ENCODE results near the gene EIF2AK2.

EIF2AK2 gene

DNA sequence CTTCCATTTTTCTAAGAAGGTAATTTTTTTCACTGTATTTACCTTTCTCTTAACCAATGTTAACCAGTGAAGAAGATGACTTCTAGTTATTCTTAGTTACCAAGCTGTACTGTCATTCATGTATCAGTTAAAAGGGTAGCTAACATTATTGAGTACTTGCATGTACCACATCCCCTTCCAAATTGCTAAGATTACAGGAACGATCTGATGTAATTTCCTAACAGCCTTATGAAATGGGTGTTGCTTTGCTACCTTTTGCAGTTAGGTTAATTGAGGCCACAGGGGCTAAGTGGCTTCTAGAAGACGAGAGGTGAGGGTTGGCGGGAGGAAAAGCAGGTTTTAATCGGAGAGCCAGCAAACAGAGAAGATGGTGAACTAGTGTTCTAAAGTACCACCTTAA, 33.5 kb upstream of the EIF2AK2 start:
- Histone ChIP-seq H3K36me3 (ENCODE audit: insufficient read depth, low read length) (no peaks in the 10 kb centered on the region), H3K4me2 (ENCODE audit: low read depth, low read length, poor library complexity, severe bottlenecking) (no peak overlapping the region), H3K9me3 (ENCODE audit: insufficient read depth, low read depth, low read length) (no peaks in the 10 kb centered on the region), H3K4me1 (ENCODE audit: insufficient read depth, low read length, poor library complexity, severe bottlenecking) (peaks cover 3% of the 10 kb centered on the region), H3K4me3 (ENCODE audit: low read length, poor library complexity, severe bottlenecking) (no peak overlapping the region), H3K9me2 (replicated peaks; ENCODE audit: low read depth, low read length) (no peaks in the 10 kb centered on the region), H3K27me3 (ENCODE audit: insufficient read depth, low read length, poor library complexity, severe bottlenecking) (no peaks in the 10 kb centered on the region), H3K9ac (ENCODE audit: low read depth, low read length, poor library complexity, severe bottlenecking) (no peak overlapping the region), H2AFZ (ENCODE audit: low read length) (0 out of 2 replicates have a peak overlapping the region, but pooled peaks have one; percentile 5), H3K79me2 (ENCODE audit: insufficient read depth, low read length) (no peaks in the 10 kb centered on the region), H3F3A (ENCODE audit: low read depth) (no peaks in the 10 kb centered on the region), H4K20me1 (ENCODE audit: insufficient read depth, low read length, poor library complexity, severe bottlenecking) (no peaks in the 10 kb centered on the region)
- no peak for TF ChIP-seq EZH2phosphoT487 (IDR thresholded peaks at IDR 0.05; ENCODE audit: borderline replicate concordance)
- TF ChIP-seq, protein P1, sequence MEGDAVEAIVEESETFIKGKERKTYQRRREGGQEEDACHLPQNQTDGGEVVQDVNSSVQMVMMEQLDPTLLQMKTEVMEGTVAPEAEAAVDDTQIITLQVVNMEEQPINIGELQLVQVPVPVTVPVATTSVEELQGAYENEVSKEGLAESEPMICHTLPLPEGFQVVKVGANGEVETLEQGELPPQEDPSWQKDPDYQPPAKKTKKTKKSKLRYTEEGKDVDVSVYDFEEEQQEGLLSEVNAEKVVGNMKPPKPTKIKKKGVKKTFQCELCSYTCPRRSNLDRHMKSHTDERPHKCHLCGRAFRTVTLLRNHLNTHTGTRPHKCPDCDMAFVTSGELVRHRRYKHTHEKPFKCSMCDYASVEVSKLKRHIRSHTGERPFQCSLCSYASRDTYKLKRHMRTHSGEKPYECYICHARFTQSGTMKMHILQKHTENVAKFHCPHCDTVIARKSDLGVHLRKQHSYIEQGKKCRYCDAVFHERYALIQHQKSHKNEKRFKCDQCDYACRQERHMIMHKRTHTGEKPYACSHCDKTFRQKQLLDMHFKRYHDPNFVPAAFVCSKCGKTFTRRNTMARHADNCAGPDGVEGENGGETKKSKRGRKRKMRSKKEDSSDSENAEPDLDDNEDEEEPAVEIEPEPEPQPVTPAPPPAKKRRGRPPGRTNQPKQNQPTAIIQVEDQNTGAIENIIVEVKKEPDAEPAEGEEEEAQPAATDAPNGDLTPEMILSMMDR (conservative IDR thresholded peaks at IDR 0.05; ENCODE audit: low read length): no peak

DNA sequence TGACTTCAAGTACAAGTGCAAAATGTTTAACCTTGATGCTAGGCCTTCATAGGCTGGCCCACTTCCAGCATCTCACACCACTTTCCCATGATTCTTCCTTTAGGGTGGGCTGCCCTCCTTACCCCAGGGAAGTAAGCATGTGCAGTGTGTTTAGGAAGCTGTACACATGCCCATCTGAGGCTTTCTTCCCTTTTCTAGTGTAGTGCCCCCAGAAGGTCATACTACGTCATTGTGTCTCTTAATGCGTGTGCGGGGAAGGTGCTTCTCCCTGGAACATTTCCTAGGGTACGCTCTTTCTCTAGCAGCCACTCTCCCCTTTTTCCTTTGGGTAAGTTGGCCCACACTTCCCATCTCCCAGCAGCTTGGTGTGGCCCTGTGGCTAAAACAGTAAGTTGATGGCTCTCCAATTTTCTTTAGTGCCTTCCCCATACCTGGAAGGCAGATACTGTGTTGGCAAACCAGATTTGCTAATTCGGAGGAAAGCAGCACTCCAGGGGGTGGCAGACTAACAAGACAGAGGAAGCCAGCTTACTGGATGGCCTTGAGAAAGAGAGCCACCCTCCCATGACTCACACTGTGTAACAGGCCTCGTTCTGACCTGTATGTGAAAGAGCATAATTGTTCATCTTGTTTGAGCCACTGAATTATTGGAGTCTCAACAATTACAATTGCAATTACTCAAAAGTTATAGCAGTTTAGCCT, 32.8 kb upstream of the EIF2AK2 start:
- Histone ChIP-seq H3K27me3 (ENCODE audit: insufficient read depth, low read length, poor library complexity, severe bottlenecking) (no peaks in the 10 kb centered on the region), H4K20me1 (ENCODE audit: insufficient read depth, low read length, poor library complexity, severe bottlenecking) (no peaks in the 10 kb centered on the region), H3K4me2 (ENCODE audit: low read depth, low read length, poor library complexity, severe bottlenecking) (no peak overlapping the region), H3K4me3 (ENCODE audit: low read length, poor library complexity, severe bottlenecking) (no peak overlapping the region), H3K79me2 (ENCODE audit: insufficient read depth, low read length) (no peaks in the 10 kb centered on the region), H3K36me3 (ENCODE audit: insufficient read depth, low read length) (no peaks in the 10 kb centered on the region), H3K9me3 (ENCODE audit: insufficient read depth, low read depth, low read length) (no peaks in the 10 kb centered on the region), H2AFZ (ENCODE audit: low read length) (no peak overlapping the region), H3K4me1 (ENCODE audit: insufficient read depth, low read length, poor library complexity, severe bottlenecking) (peaks cover 3% of the 10 kb centered on the region), H3K9me2 (replicated peaks; ENCODE audit: low read depth, low read length) (no peaks in the 10 kb centered on the region), H3F3A (ENCODE audit: low read depth) (no peaks in the 10 kb centered on the region), H3K9ac (ENCODE audit: low read depth, low read length, poor library complexity, severe bottlenecking) (no peak overlapping the region)
- TF ChIP-seq, protein P1 (conservative IDR thresholded peaks at IDR 0.05; ENCODE audit: low read length): peak; percentile 37; the same call in 1 of the 2 replicates
- no peak for TF ChIP-seq EZH2phosphoT487 (IDR thresholded peaks at IDR 0.05; ENCODE audit: borderline replicate concordance)

DNA sequence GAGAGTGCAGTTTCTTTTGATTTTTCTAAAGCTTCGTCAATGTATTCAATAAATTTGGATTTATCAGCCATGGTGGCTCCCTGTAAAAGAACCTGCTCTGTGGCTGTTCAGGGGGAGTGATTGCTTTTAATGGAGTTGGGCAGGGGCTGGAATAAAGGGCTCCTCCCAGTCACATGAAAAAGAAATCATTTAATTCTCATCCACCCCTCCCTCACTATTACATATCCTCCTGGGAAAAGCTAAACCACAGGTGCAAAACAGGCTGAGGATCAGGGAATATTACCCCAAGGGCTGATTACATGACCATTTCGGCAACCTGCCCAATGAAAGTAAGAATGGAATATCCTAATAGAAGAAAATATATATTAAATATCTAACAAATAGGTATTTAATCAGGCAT, 31.8 kb upstream of the EIF2AK2 start, which contains the start of gene SULT6B1:
Gene SULT6B1, minus strand, starts transcription at position 101 of the 400 bp plus-strand sequence. Its CDS starts 30 bp downstream, at position 71.
- Histone ChIP-seq H3K79me2 (ENCODE audit: insufficient read depth, low read length) (no peaks in the 10 kb centered on the region), H3K4me2 (ENCODE audit: low read depth, low read length, poor library complexity, severe bottlenecking) (no peak within 1 kb of the TSS)
- no peak for TF ChIP-seq EZH2phosphoT487 (IDR thresholded peaks at IDR 0.05; ENCODE audit: borderline replicate concordance)

More for the DNA sequence above, 31.8 kb upstream of the EIF2AK2 start, which contains the start of gene SULT6B1:
- no peak within 1 kb of the TSS for H2AFZ ChIP-seq (ENCODE audit: low read length)
- H3K27me3 ChIP-seq (ENCODE audit: insufficient read depth, low read length, poor library complexity, severe bottlenecking): no peaks in the 10 kb centered on the region
- no peaks in the 10 kb centered on the region for H3K9me2 ChIP-seq (replicated peaks; ENCODE audit: low read depth, low read length)
- H3K9me3 ChIP-seq (ENCODE audit: insufficient read depth, low read depth, low read length): no peaks in the 10 kb centered on the region
- H3K4me1 ChIP-seq (ENCODE audit: insufficient read depth, low read length, poor library complexity, severe bottlenecking): peaks cover 3% of the 10 kb centered on the region
- no peak within 1 kb of the TSS for H3K9ac ChIP-seq (ENCODE audit: low read depth, low read length, poor library complexity, severe bottlenecking)
- no peaks in the 10 kb centered on the region for H3F3A ChIP-seq (ENCODE audit: low read depth)
- H3K36me3 ChIP-seq (ENCODE audit: insufficient read depth, low read length): no peaks in the 10 kb centered on the region
- H4K20me1 ChIP-seq (ENCODE audit: insufficient read depth, low read length, poor library complexity, severe bottlenecking): no peaks in the 10 kb centered on the region
- H3K4me3 ChIP-seq (ENCODE audit: low read length, poor library complexity, severe bottlenecking): no peak within 1 kb of the TSS
